PFSK-1 (cell line): ENCODE measurements around the gene DRD2.

ENCODE experiments used
- FOXP2 ChIP-seq: optimal IDR thresholded peaks from 2 replicates; pipeline ENCODE3; 2011; ENCODE audit warnings: borderline replicate concordance, control low read depth, inconsistent platforms; ENCODE audit not compliant: insufficient read depth; ENCODE audit errors: extremely low read length, extremely low read depth
- POLR2AphosphoS5 ChIP-seq: IDR thresholded peaks from 2 replicates; pipeline ENCODE4 v1.6.1; 2012; ENCODE audit warnings: low read depth, mild to moderate bottlenecking, control low read depth, low read length, moderate library complexity
- SIN3A ChIP-seq: IDR thresholded peaks from 2 replicates; pipeline ENCODE4 v1.6.1; 2012; ENCODE audit warnings: mild to moderate bottlenecking, low read length, moderate library complexity, borderline replicate concordance; ENCODE audit not compliant: insufficient read depth
- TAF1 ChIP-seq: IDR thresholded peaks from 2 replicates; pipeline ENCODE4 v1.6.1; 2012; ENCODE audit warnings: low read length, control low read depth, borderline replicate concordance; ENCODE audit not compliant: insufficient read depth
- TF ChIP-seq, protein P1 (sequence below), 2 experiments: IDR thresholded peaks; 2 replicates each; pipeline versions ENCODE4 v1.6.1 to v1.8.0; 2011 to 2012; ENCODE audit warnings: low read depth in 2 of 2, low read length in 2 of 2, control low read depth in 1 of 2, inconsistent platforms in 1 of 2, mild to moderate bottlenecking in 1 of 2, moderate library complexity in 1 of 2; ENCODE audit not compliant: insufficient read depth in 1 of 2

DRD2 gene

GRCh38 chr11:113369411-113369810, 105.8 kb downstream of the DRD2 start:
- no peak for TF ChIP-seq TAF1
- TF ChIP-seq, protein P1, sequence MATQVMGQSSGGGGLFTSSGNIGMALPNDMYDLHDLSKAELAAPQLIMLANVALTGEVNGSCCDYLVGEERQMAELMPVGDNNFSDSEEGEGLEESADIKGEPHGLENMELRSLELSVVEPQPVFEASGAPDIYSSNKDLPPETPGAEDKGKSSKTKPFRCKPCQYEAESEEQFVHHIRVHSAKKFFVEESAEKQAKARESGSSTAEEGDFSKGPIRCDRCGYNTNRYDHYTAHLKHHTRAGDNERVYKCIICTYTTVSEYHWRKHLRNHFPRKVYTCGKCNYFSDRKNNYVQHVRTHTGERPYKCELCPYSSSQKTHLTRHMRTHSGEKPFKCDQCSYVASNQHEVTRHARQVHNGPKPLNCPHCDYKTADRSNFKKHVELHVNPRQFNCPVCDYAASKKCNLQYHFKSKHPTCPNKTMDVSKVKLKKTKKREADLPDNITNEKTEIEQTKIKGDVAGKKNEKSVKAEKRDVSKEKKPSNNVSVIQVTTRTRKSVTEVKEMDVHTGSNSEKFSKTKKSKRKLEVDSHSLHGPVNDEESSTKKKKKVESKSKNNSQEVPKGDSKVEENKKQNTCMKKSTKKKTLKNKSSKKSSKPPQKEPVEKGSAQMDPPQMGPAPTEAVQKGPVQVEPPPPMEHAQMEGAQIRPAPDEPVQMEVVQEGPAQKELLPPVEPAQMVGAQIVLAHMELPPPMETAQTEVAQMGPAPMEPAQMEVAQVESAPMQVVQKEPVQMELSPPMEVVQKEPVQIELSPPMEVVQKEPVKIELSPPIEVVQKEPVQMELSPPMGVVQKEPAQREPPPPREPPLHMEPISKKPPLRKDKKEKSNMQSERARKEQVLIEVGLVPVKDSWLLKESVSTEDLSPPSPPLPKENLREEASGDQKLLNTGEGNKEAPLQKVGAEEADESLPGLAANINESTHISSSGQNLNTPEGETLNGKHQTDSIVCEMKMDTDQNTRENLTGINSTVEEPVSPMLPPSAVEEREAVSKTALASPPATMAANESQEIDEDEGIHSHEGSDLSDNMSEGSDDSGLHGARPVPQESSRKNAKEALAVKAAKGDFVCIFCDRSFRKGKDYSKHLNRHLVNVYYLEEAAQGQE (IDR thresholded peaks at IDR 0.05; ENCODE audit: insufficient read depth in 1 of 2, low read depth in 2 of 2, low read length in 2 of 2), result no peak
- no peak for TF ChIP-seq POLR2AphosphoS5
- no peak for TF ChIP-seq FOXP2
- no peak for TF ChIP-seq SIN3A

DNA sequence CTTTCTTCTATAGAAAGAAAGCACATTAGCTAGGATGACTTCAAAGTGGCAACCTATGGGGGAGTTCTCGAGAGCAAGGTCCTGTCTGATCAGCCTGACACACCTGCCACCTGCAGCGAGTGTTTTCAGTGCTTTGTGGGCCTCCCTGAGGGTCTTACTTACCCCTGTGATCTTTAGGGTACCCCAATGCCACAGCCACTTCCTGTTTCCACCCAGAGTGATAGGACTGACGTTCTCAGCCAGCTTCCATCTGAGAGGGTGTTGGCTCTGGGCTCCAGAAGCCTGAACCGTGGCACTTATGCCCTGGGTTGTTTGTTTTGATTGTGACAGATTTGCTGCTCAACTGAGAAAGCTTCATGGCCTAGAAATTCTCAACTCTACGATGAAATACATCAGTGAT, 109.3 kb downstream of the DRD2 start:
- no peak for TF ChIP-seq FOXP2

DNA sequence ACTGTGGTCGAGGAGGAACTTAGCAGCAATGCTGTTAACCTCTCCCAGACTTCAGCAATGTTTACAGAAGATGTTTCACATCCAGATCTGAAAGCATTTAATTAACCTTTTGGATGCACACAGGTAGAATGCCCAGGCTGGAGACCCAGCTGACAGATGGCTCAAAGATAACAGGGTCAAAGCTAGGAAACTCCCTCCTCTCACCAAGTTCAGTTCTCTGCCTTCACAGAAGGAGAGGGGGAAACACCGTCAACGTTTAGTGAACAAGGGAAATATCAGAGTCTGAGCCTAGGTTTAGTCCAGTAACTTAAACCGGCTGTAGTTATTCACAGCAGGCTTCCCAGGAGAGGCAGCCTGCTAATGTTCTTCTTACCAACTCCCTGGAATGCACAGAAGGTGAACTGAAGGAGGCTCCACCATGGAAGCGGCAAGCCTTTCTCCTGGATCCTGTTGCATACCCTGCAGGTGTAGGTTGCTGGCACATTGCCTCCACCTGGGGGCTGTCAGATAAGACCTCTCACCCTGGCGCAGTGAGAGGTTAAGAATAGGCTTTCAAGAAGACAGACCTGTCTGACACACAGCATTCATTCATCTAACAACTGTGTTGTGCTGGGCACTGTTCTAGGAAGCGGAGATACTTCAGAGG, 111.1 kb downstream of the DRD2 start:
- TF ChIP-seq, protein P1 (IDR thresholded peaks at IDR 0.05; ENCODE audit: insufficient read depth in 1 of 2, low read depth in 2 of 2, low read length in 2 of 2), result no peak
- TF ChIP-seq TAF1 (no peak), FOXP2 (no peak), SIN3A (no peak), POLR2AphosphoS5 (no peak)

DNA sequence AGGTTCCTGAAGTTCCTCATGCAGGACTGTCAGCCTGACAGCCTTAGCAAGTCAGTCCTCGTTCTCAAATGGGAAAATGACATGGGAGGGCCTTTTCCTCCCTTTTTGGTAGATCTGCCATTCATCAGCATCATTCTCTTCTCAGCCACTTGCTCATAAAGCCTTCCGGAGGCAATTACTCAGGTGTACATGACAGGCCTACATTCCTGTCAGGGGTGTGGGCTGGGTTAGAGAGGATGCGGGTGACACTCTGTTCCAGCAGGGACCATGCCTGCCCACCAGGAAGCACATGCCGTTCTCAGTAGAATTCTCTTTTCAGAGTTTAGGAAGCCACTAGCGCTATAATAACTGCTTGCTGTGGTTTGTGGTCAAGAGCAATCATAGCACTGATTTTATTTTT, 111.8 kb downstream of the DRD2 start:
- TF ChIP-seq, protein P1 (IDR thresholded peaks at IDR 0.05; ENCODE audit: insufficient read depth in 1 of 2, low read depth in 2 of 2, low read length in 2 of 2), result no peak
- no peak for TF ChIP-seq FOXP2
- no peak for TF ChIP-seq SIN3A
- TF ChIP-seq TAF1, result no peak
- no peak for TF ChIP-seq POLR2AphosphoS5
